ENCODE data around the gene APOO. TPM values are rescaled to one million over a fixed set of nuclear protein-coding genes. Genes with fewer than 3 reads are reported as not detected.

The APOO gene
- total RNA-seq, 1 experiment from 2014 or later = 95.3 TPM

- no peak overlapping the region for H3K9ac ChIP-seq (ENCODE audit: extremely low read depth, insufficient read length, low read length)
- no peaks in the 10 kb centered on the region for H3K27me3 ChIP-seq (ENCODE audit: insufficient read depth, low read length)
- no peak overlapping the region for H2AK5ac ChIP-seq (ENCODE audit: insufficient read length, low read length)
- no peaks in the 10 kb centered on the region for H3K9me3 Mint-ChIP-seq
- no peak overlapping the region for H3K56ac ChIP-seq (ENCODE audit: insufficient read length, low read depth, low read length)
- no peak overlapping the region for H3K4me3 Mint-ChIP-seq
- no peak overlapping the region for H3K23ac ChIP-seq (ENCODE audit: insufficient read length, low read depth, low read length)
- H3T11ph ChIP-seq (ENCODE audit: low read length) = no peak overlapping the region
- no peak overlapping the region for H2BK120ac ChIP-seq (ENCODE audit: low read depth, low read length, poor library complexity, severe bottlenecking)
- H2AFZ ChIP-seq (ENCODE audit: low read length) = no peak overlapping the region
- no peaks in the 10 kb centered on the region for H4K20me1 ChIP-seq (ENCODE audit: control insufficient read depth, insufficient read depth, insufficient read length)
- no peak overlapping the region for H3K4me2 ChIP-seq (ENCODE audit: insufficient read depth, insufficient read length, low read length)
- no CpG with 5 or more reads among the region's 1 CpG for WGBS (ENCODE audit: extremely low coverage, insufficient read length, low lambda C conversion rate)
- H2BK12ac ChIP-seq (ENCODE audit: insufficient read length, low read depth, low read length) = no peak overlapping the region
- no peaks in the 10 kb centered on the region for H3K36me3 Mint-ChIP-seq (ENCODE audit: insufficient read depth in 1 of 3, low read depth in 3 of 3)
- no peaks in the 10 kb centered on the region for H3K23me2 ChIP-seq (ENCODE audit: insufficient read length, low read depth, low read length, poor library complexity, severe bottlenecking)
- no peak overlapping the region for H4K8ac ChIP-seq (replicated peaks; ENCODE audit: insufficient read length, low read depth, low read length)
- H3K27ac ChIP-seq (ENCODE audit: insufficient read length, low read depth, low read length) = no peak overlapping the region
- no peak overlapping the region for H2BK20ac ChIP-seq (ENCODE audit: low read depth, low read length, poor library complexity, severe bottlenecking)
- peaks cover 10 to 11% of the 10 kb centered on the region in 2 experiments for H3K4me1 Mint-ChIP-seq
- H3K27ac Mint-ChIP-seq = no peak overlapping the region
- H3K4ac ChIP-seq (ENCODE audit: low read depth, low read length) = no peak overlapping the region
- TF ChIP-seq CTCF (conservative IDR thresholded peaks at IDR 0.05) = no peak
- no peaks in the 10 kb centered on the region for H3K79me2 ChIP-seq (ENCODE audit: insufficient read depth, low read length)
- no peaks in the 10 kb centered on the region for H3K9me3 ChIP-seq (ENCODE audit: control insufficient read depth, low read depth, low read length)
- H4K5ac ChIP-seq (ENCODE audit: insufficient read length, low read depth, low read length) = no peak overlapping the region
- H4K91ac ChIP-seq (ENCODE audit: insufficient read length, low read depth, low read length) = no peak overlapping the region
- no peak overlapping the region for H2BK5ac ChIP-seq (ENCODE audit: insufficient read length, low read length)
- no peaks in the 10 kb centered on the region for H3K27me3 Mint-ChIP-seq (ENCODE audit: low read depth)
- no peak for DNase-seq
- no peak overlapping the region for H3K14ac ChIP-seq (ENCODE audit: insufficient read depth, low read length)
- no peaks in the 10 kb centered on the region for H3K4me1 ChIP-seq (ENCODE audit: insufficient read depth, low read length)
- H2BK15ac ChIP-seq (ENCODE audit: low read depth, low read length) = no peak overlapping the region
- H3K18ac ChIP-seq (ENCODE audit: insufficient read length, low read depth, low read length) = no peak overlapping the region
- no peaks in the 10 kb centered on the region for H3K79me1 ChIP-seq (ENCODE audit: insufficient read depth, low read depth, low read length, poor library complexity, severe bottlenecking)
Measured at GRCh38 chrX:23919148-23919547, 11.4 kb upstream of the APOO start.

All from H9 (cell line).